Measurements from ENCODE around the gene PAK1. TPM values are rescaled to one million over a fixed set of nuclear protein-coding genes. Genes with fewer than 3 reads are reported as not detected.

PAK1 gene
- total RNA-seq, 2 donors from 2014 or later = 24.1 to 46.5 TPM

- peak overlapping the region in 1 of 2 donors; percentile 8 for H3K27ac Mint-ChIP-seq
- no peaks in the 10 kb centered on the region for H3K36me3 Mint-ChIP-seq
- peaks cover 3 to 7% of the 10 kb centered on the region in 2 donors for H3K4me1 Mint-ChIP-seq (ENCODE audit: low read depth in 2 of 2)
- H3K27me3 Mint-ChIP-seq = no peaks in the 10 kb centered on the region
- H3K9me3 Mint-ChIP-seq = no peaks in the 10 kb centered on the region
- DNase-seq (ENCODE audit: low spot score) = no peak
- no peak for ATAC-seq
- H3K4me3 Mint-ChIP-seq = peak overlapping the region; percentile 28
Observed at GRCh38 chr11:77418971-77419597, 54.8 kb downstream of the PAK1 start.

GRCh38 chr11:77418155-77418970 is 55.5 kb downstream of the PAK1 start:
- Mint-ChIP-seq H3K4me3 (peak overlapping the region; percentile 28), H3K36me3 (no peaks in the 10 kb centered on the region), H3K27ac (peak overlapping the region in 1 of 2 donors; percentile 8), H3K4me1 (ENCODE audit: low read depth in 2 of 2) (peaks cover 3 to 7% of the 10 kb centered on the region in 2 donors), H3K9me3 (no peaks in the 10 kb centered on the region), H3K27me3 (no peaks in the 10 kb centered on the region)
- ATAC-seq = no peak
- DNase-seq (ENCODE audit: low spot score) = no peak

DNA sequence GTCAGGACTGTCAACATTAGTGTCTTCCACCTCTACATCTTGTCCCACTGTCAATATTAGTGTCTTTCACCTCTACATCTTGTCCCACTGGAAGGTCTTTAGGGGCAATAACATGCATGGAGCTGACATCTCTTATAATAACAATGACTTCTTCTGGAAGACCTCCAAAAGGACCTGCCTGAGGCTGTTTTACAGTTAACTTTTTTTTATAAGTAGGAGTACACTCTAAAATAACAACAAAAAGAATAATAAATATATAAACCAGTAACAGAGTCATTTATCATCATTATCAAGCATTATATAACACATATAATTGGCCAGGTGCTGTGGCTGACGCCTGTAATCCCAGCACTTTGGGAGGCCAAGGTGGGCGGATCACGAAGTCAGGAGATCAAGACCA is 57.5 kb downstream of the PAK1 start:
- no peaks in the 10 kb centered on the region for H3K36me3 Mint-ChIP-seq
- no peak overlapping the region for H3K4me3 Mint-ChIP-seq
- peaks cover 14 to 21% of the 10 kb centered on the region in 2 donors for H3K4me1 Mint-ChIP-seq (ENCODE audit: low read depth in 2 of 2)
- no peak overlapping the region for H3K27ac Mint-ChIP-seq
- DNase-seq (ENCODE audit: low spot score) (no peak), ATAC-seq (no peak)
- H3K9me3 Mint-ChIP-seq = no peaks in the 10 kb centered on the region
- H3K27me3 Mint-ChIP-seq = no peaks in the 10 kb centered on the region

DNA sequence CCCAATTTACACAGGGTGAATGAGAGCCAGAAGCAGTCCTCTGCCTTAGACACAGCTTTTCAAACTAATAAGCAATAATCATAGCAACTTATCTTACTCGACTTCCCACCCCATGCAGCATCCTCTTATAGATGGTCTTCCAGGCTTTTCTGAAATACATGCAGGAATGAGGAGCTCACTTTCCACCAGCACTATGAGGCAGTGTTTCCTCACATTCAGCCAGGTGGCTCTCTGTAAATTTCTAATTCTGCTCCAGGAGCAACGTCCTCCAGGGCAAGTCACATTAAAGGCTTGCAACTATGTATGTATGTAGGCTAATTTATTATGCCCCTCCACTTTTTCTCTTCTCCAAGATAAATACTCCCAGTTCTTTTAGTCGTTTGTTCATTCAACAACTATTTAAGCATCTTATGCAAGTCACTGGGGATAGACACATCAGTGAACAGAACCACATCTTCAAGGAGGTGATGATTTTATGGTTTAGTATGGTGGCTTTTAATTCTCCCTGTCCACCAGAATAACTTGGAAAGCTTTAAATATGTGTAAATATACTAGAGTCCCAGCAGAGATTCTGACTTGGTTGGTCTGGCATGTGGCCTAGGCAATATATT is 59.9 kb downstream of the PAK1 start:
- no peaks in the 10 kb centered on the region for H3K27me3 Mint-ChIP-seq
- H3K9me3 Mint-ChIP-seq = no peaks in the 10 kb centered on the region
- DNase-seq (ENCODE audit: low spot score) (no peak), ATAC-seq (no peak)
- H3K4me3 Mint-ChIP-seq = no peak overlapping the region
- H3K27ac Mint-ChIP-seq = no peak overlapping the region
- peaks cover 28 to 41% of the 10 kb centered on the region in 2 donors for H3K4me1 Mint-ChIP-seq (ENCODE audit: low read depth in 2 of 2)
- no peaks in the 10 kb centered on the region for H3K36me3 Mint-ChIP-seq

DNA sequence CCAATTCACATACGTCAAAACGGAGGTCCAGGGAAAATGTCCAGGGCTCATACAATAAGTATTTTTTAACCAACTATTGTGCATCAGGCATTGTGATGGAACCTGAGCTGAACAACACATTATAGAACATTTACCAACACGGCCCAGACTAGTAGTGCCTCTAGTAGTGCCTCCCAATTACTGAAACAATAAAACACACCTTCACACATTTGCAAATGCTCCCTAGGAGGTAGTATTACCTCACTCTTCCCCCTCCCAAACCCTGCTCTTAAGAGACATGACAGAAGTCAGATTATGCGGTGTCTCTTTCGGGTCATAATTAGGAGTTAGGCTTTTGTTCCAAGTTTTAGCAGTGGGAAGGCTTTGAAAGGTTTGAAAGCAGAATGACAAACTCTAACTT is 61.1 kb downstream of the PAK1 start:
- ATAC-seq = no peak
- no peaks in the 10 kb centered on the region for H3K9me3 Mint-ChIP-seq
- no peaks in the 10 kb centered on the region for H3K27me3 Mint-ChIP-seq
- H3K27ac Mint-ChIP-seq = peak overlapping the region; percentile 45 to 46
- H3K4me3 Mint-ChIP-seq = peak overlapping the region; percentile 44
- H3K36me3 Mint-ChIP-seq = no peaks in the 10 kb centered on the region
- DNase-seq (ENCODE audit: low spot score) = no peak
- peaks cover 26 to 38% of the 10 kb centered on the region in 2 donors for H3K4me1 Mint-ChIP-seq (ENCODE audit: low read depth in 2 of 2)

GRCh38 chr11:77411717-77412441 is 62.0 kb downstream of the PAK1 start:
- peak; percentile 96 to 97 for ATAC-seq
- peak; percentile 81 for DNase-seq (ENCODE audit: low spot score)
- Mint-ChIP-seq H3K9me3 (no peaks in the 10 kb centered on the region), H3K27ac (peak overlapping the region; percentile 45 to 46), H3K4me1 (ENCODE audit: low read depth in 2 of 2) (peaks cover 26 to 38% of the 10 kb centered on the region in 2 donors), H3K36me3 (no peaks in the 10 kb centered on the region), H3K4me3 (peak overlapping the region; percentile 86), H3K27me3 (no peaks in the 10 kb centered on the region)

GRCh38 chr11:77411137-77411707 is 62.7 kb downstream of the PAK1 start:
- H3K4me1 Mint-ChIP-seq (ENCODE audit: low read depth in 2 of 2) = peaks cover 26 to 38% of the 10 kb centered on the region in 2 donors
- H3K36me3 Mint-ChIP-seq = no peaks in the 10 kb centered on the region
- peak overlapping the region; percentile 86 for H3K4me3 Mint-ChIP-seq
- peak; percentile 65 to 70 for ATAC-seq
- no peaks in the 10 kb centered on the region for H3K9me3 Mint-ChIP-seq
- no peaks in the 10 kb centered on the region for H3K27me3 Mint-ChIP-seq
- peak overlapping the region; percentile 45 to 46 for H3K27ac Mint-ChIP-seq
- no peak for DNase-seq (ENCODE audit: low spot score)

GRCh38 chr11:77410076-77410827 is 63.6 kb downstream of the PAK1 start:
- peak overlapping the region; percentile 86 for H3K4me3 Mint-ChIP-seq
- H3K4me1 Mint-ChIP-seq (ENCODE audit: low read depth in 2 of 2) = peaks cover 26 to 38% of the 10 kb centered on the region in 2 donors
- peak overlapping the region in 1 of 2 donors; percentile 46 for H3K27ac Mint-ChIP-seq
- H3K9me3 Mint-ChIP-seq = no peaks in the 10 kb centered on the region
- no peak for ATAC-seq
- no peaks in the 10 kb centered on the region for H3K36me3 Mint-ChIP-seq
- H3K27me3 Mint-ChIP-seq = no peaks in the 10 kb centered on the region
- DNase-seq (ENCODE audit: low spot score) = no peak

GRCh38 chr11:77409046-77409445 is 64.8 kb downstream of the PAK1 start:
- H3K36me3 Mint-ChIP-seq = no peaks in the 10 kb centered on the region
- no peaks in the 10 kb centered on the region for H3K27me3 Mint-ChIP-seq
- H3K9me3 Mint-ChIP-seq = no peaks in the 10 kb centered on the region
- peaks cover 26 to 38% of the 10 kb centered on the region in 2 donors for H3K4me1 Mint-ChIP-seq (ENCODE audit: low read depth in 2 of 2)
- ATAC-seq = no peak
- H3K27ac Mint-ChIP-seq = no peak overlapping the region
- DNase-seq (ENCODE audit: low spot score) = no peak
- H3K4me3 Mint-ChIP-seq = no peak overlapping the region

DNA sequence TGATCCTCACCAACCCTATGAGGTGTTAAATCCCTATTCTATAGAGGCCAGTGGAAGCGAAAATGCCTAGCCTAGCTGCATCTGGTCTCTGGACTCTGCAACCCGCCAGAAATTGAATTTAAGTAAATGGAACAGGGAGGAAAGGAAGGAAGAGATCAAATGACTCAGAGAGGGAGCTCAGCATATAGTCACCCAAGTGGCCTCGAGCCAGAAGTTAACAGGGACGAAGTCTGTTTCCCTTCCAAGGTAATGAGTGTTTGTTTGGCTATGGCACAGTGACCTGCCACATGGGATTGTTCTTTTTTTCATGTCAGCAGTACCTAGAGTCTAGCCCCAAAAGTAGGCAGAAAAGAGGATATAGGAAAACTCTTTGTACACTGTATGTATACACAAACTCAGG is 66.3 kb downstream of the PAK1 start:
- no peak overlapping the region for H3K27ac Mint-ChIP-seq
- peaks cover 31 to 45% of the 10 kb centered on the region in 2 donors for H3K4me1 Mint-ChIP-seq (ENCODE audit: low read depth in 2 of 2)
- no peaks in the 10 kb centered on the region for H3K36me3 Mint-ChIP-seq
- DNase-seq (ENCODE audit: low spot score) (no peak), ATAC-seq (no peak)
- H3K9me3 Mint-ChIP-seq = peaks cover 6% of the 10 kb centered on the region
- H3K4me3 Mint-ChIP-seq = no peak overlapping the region
- no peaks in the 10 kb centered on the region for H3K27me3 Mint-ChIP-seq

DNA sequence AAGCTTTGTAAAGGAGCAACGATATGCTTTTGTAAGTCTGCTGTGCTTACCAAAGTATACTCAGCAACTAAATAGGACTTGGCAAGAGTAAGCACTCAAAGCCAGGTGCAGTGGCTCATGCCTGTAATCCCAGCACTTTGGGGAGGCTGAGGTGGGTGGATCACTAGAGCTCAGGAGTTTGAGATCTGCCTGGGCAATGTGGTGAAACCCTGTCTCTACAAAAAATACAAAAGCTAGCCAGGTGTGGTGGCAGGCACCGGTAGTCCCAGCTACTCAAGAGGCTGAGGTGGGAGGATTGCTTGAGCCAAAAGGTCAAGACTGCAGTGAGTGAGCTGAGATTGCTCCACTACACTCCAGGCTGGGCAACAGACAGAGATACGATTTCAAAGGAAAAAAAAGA is 67.5 kb downstream of the PAK1 start:
- H3K4me1 Mint-ChIP-seq (ENCODE audit: low read depth in 2 of 2) = peaks cover 27 to 39% of the 10 kb centered on the region in 2 donors
- H3K27ac Mint-ChIP-seq = no peak overlapping the region
- no peak overlapping the region for H3K4me3 Mint-ChIP-seq
- ATAC-seq (no peak), DNase-seq (ENCODE audit: low spot score) (no peak)
- no peaks in the 10 kb centered on the region for H3K27me3 Mint-ChIP-seq
- H3K9me3 Mint-ChIP-seq = peaks cover 6% of the 10 kb centered on the region
- H3K36me3 Mint-ChIP-seq = no peaks in the 10 kb centered on the region

DNA sequence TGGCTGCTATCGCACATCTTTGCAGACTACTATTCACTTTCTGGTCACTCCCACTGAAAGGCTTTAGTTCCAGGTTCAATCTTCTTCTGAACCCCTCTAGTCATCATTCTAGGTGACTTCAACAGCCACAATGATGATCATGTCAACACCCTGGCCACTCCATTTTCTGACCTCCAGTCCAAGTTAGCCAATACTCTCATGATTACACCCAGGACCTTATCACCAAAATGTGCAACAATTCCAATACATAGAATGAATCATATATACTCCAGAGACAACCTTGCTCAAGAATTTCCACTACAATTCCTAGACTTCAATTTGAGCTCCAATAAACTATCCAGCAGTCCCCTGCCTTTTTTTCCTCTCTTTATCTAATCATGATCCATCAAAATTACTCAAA is 70.7 kb downstream of the PAK1 start:
- ATAC-seq (no peak), DNase-seq (ENCODE audit: low spot score) (no peak)
- Mint-ChIP-seq H3K4me3 (no peak overlapping the region), H3K4me1 (ENCODE audit: low read depth in 2 of 2) (peaks cover 16 to 17% of the 10 kb centered on the region in 2 donors), H3K9me3 (peaks cover 6% of the 10 kb centered on the region), H3K27ac (peak overlapping the region in 1 of 2 donors; percentile 16), H3K27me3 (no peaks in the 10 kb centered on the region), H3K36me3 (no peaks in the 10 kb centered on the region)

- no peak for DNase-seq (ENCODE audit: low spot score)
- Mint-ChIP-seq H3K4me3 (no peak overlapping the region), H3K4me1 (ENCODE audit: low read depth in 2 of 2) (peaks cover 16 to 17% of the 10 kb centered on the region in 2 donors), H3K27ac (no peak overlapping the region), H3K9me3 (peaks cover 6% of the 10 kb centered on the region), H3K36me3 (no peaks in the 10 kb centered on the region), H3K27me3 (no peaks in the 10 kb centered on the region)
- no peak for ATAC-seq
Observed at GRCh38 chr11:77402218-77402556, 71.7 kb downstream of the PAK1 start.
